GM21737 (cell line): ENCODE measurements around the gene DCUN1D2.

Experiments used
- ATAC-seq: cut with Tn5 transposase; IDR thresholded peaks from one replicate; pipeline ENCODE4 v1.9.1; 2021; ENCODE audit warnings: mild to moderate bottlenecking, moderate library complexity; ENCODE audit not compliant: unreplicated experiment

DCUN1D2 gene

DNA sequence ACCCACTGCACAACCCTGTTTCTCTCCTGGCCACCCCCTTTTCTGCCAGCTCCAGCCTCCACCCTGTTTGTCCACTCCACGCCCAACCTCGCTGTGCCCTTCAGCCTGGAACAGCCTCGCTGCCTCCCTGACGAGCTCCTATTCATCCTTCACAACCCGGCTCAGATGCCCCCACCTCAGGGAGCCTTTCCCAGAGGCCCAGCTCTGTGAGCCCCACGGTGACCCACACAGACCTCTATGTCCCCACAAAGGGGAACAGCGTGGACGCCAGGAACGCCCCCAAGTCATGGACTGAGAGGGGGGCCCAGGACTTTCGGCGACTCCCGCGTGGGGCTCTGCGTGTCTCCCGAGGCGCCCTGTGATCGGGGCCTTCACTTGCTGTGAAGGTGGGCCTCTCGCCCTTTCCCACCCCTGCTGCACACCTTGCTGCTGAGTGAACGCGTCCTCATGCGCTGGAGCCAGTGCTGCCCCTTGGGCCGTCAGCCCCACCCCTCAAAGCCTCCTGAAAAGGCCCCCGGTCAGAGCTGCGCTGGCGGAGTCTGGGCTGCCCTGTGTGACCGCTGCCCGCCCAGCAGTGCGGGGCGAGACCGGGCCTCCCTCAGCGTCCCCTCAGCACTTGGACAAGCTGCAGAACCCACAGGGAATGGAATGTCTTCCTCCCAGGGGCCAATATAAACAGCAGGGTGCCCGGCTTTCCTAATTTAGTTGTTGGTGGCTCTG is 77.2 kb downstream of the DCUN1D2 start:
- no peak for ATAC-seq

GRCh38 chr13:113412440-113412839 is 78.1 kb downstream of the DCUN1D2 start:
- no peak for ATAC-seq

DNA sequence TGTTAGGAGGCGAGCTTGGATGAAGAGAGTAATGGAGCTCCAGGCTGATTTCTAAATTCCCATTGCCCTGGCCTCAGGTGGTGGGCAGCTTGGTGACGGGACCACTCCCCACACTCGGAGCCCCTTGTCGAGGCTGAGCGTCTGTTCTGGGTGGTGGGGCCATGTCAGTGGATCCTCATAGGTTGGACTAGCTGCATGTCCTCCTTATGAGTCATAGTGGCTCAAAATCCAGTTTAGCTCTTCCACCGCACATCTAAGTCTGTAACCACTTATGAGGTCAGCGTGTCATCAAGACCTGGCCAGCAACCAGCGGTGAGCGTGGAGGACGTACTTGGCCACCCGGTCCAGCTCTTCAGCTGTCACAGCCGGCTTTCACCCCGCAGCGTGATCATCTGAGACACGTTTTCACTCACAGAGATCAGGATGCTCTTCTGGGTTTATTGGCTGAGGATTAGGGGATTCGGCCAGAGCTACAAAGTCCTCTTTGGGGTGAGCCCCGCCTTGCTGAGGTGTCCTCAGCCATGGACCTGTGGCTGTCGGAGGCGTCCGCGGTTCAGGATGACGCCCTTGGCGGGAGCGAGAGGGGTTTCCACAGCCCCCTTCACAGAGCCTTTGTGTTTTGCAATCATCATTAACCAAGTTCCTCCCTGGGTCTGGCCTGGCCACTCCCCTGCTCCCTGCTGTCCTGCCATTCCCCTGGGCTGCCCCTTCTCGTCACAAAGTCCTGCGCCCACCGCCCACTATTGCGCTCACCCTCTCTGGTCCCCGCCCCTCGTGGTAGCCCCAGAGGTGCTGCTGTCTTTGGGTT is 79.1 kb downstream of the DCUN1D2 start:
- no peak for ATAC-seq

DNA sequence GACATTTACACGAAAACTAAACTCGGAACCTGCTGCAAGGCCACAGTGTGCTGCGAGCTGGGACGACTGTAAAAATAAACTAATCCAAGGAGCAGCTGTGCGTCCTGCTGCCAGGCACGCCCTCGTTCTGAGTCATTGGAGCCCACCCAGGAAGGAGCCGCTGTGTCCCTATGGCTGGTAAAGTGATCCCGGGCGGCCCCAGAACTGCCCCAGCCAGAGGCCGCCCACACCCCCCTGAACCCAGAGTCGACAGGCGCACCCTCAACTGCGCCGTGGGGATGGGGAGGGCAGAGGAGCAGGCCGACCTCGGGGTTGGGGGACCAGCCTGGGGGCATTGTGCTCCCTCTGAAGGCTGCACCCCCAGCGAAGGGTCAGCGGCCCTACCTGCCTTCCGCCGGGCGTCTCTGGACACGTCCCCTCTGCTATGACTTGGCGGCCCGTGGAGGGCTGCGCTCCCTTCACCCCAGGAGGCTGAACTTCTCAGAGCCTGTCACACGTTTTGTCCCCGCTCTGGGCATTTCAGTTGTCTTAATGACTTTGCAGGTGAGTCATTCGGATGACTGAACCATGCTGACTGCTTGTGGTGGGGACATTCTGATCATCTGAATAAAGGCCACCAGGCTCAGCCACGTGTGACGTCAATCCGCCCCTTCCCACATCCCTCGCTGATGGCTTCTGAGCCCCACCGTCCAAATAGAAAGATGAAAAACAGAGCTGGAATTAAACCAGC is 79.9 kb downstream of the DCUN1D2 start:
- ATAC-seq: no peak

GRCh38 chr13:113408562-113408961 is 81.9 kb downstream of the DCUN1D2 start:
- no peak for ATAC-seq

- ATAC-seq: no peak
Measured at GRCh38 chr13:113407531-113408393, 82.7 kb downstream of the DCUN1D2 start.

GRCh38 chr13:113407103-113407530 is 83.4 kb downstream of the DCUN1D2 start:
- no peak for ATAC-seq

- ATAC-seq: no peak
Measured at GRCh38 chr13:113406321-113407102, 84.0 kb downstream of the DCUN1D2 start.
